GM12872 (cell line): ENCODE data around the gene ESYT2.

Source experiments
- CTCF ChIP-seq: IDR thresholded peaks from 3 replicates; pipeline ENCODE4 v1.5.1; 2011; ENCODE audit warnings: low read depth, mild to moderate bottlenecking, low read length, moderate library complexity; ENCODE audit not compliant: insufficient read depth

ESYT2 gene

GRCh38 chr7:158748335-158748734 is 81.0 kb downstream of the ESYT2 start:
- TF ChIP-seq CTCF: no peak

- TF ChIP-seq CTCF: no peak
Observed at GRCh38 chr7:158747408-158747807, 81.9 kb downstream of the ESYT2 start.

GRCh38 chr7:158746957-158747356 is 82.4 kb downstream of the ESYT2 start:
- TF ChIP-seq CTCF: no peak

- TF ChIP-seq CTCF: no peak
Observed at GRCh38 chr7:158745057-158745715, 84.1 kb downstream of the ESYT2 start.

- no peak for TF ChIP-seq CTCF
Observed at GRCh38 chr7:158744070-158744469, 85.2 kb downstream of the ESYT2 start.

- no peak for TF ChIP-seq CTCF
Observed at GRCh38 chr7:158743219-158743618, 86.1 kb downstream of the ESYT2 start.

GRCh38 chr7:158742065-158742821 is 87.1 kb downstream of the ESYT2 start:
- no peak for TF ChIP-seq CTCF
